GM18511 (cell line): ENCODE measurements around the gene VCPKMT.
A peak's percentile ranks its signal among the peaks of the same experiment; 100 is the strongest.

ENCODE experiments used
- ATAC-seq: cut with Tn5 transposase; IDR thresholded peaks from one replicate; pipeline ENCODE4 v1.9.1; 2021; ENCODE audit warnings: mild to moderate bottlenecking, moderate library complexity; ENCODE audit not compliant: unreplicated experiment

Gene VCPKMT

DNA sequence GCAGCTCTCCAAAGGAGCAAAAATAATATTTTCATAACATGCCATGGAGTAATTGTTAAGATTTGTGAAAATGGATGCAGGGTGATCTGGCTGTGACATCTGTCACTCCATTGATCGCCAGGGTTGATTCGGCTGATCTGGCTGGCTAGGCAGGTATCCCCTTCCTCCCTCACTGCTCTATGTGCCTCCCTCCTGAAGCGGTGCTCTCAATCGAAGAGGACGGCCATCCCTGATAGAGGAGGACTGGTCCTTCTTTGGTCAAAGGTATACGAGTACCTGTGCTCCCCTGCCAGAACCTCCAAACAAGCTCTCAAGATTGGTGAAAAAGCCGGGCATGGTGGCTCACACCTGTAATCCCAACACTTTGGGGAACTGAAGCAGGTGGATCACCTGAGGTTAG is 47.9 kb downstream of the VCPKMT start:
- no peak for ATAC-seq

- ATAC-seq: no peak
Observed at GRCh38 chr14:50067723-50068495, 48.5 kb downstream of the VCPKMT start.

- no peak for ATAC-seq
Observed at GRCh38 chr14:50065583-50065982, 50.8 kb downstream of the VCPKMT start.

DNA sequence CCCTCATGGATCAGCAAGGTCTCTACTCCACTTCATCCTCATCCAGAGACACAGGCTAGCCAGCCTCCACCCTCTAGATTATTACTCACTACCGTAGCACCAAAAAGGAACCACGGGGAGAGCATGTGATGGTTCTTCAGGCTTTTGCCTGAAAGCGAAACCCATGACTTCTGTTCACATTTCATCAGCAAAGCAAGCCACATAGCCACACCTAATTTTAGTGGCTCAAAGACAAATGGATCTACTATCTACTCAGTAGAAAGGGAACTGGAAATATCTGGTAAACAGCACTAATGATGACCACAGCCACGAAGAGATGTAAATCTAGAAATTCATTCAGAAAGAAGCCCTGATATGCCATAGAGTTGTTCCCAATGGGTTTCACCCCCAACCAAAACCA is 51.4 kb downstream of the VCPKMT start:
- ATAC-seq: peak; percentile 66

- ATAC-seq: no peak
Observed at GRCh38 chr14:50063876-50064420, 52.4 kb downstream of the VCPKMT start.

- ATAC-seq: peak; percentile 37
Observed at GRCh38 chr14:50062438-50063085, 53.8 kb downstream of the VCPKMT start.

GRCh38 chr14:50061664-50062437 is 54.5 kb downstream of the VCPKMT start:
- peak; percentile 69 for ATAC-seq

- ATAC-seq: peak; percentile 21
Observed at GRCh38 chr14:50060871-50061663, 55.3 kb downstream of the VCPKMT start.

GRCh38 chr14:50059763-50060616 is 56.4 kb downstream of the VCPKMT start:
- ATAC-seq: no peak
